CD4-positive, alpha-beta T cell (primary cell): ENCODE data around the gene BPGM. TPM values are rescaled to one million over a fixed set of nuclear protein-coding genes. Genes with fewer than 3 reads are reported as not detected.

Experiments used
- ATAC-seq: fragments of 200-7000 bp; cut with Tn5 transposase; one replicate; pipeline ENCODE4 v1.10.0; 2022; ENCODE audit warnings: mild to moderate bottlenecking; ENCODE audit not compliant: poor library complexity
- CTCF ChIA-PET: fragments of 350-600 bp; sonication (Branson Sonifier 250); formaldehyde crosslinking; loops from one replicate; lab custom pipeline; 2021; ENCODE audit warnings: antibody characterized with exemption, inconsistent platforms; lab: Charles Lee
- POLR2A ChIA-PET: fragments of 350-600 bp; sonication (Branson Sonifier 250); formaldehyde crosslinking; loops from one replicate; lab custom pipeline; 2021; ENCODE audit warnings: antibody characterized with exemption, inconsistent platforms; lab: Charles Lee
- DNase-seq, 14 experiments: peaks; one replicate each; pipeline ENCODE4 v3.0.0-alpha.2; 2013 to 2020; ENCODE audit warnings: mixed read lengths in 2 of 14
- H3K27ac ChIP-seq, 2 donors: one replicate each; pipeline versions ENCODE4 v1.5.1 to v1.7.0; 2013; ENCODE audit warnings: low read length in 2 of 2, low read depth in 1 of 2, mild to moderate bottlenecking in 1 of 2
- H3K27me3 ChIP-seq, 2 experiments: 1 replicate in 1 of 2; 2 replicates in 1 of 2; pipeline versions ENCODE4 v1.6.1 to v1.7.0; 2013; ENCODE audit warnings: low read length in 2 of 2, control low read depth in 1 of 2, mild to moderate bottlenecking in 1 of 2, moderate library complexity in 1 of 2; ENCODE audit not compliant: insufficient read depth in 2 of 2, control insufficient read depth in 1 of 2
- H3K36me3 ChIP-seq: one replicate; pipeline ENCODE4 v1.6.1; 2013; ENCODE audit warnings: low read length, control low read depth; ENCODE audit not compliant: insufficient read depth
- H3K4me1 ChIP-seq: one replicate; pipeline ENCODE4 v1.6.1; 2013; ENCODE audit warnings: low read length, control low read depth; ENCODE audit not compliant: insufficient read depth
- H3K4me3 ChIP-seq: one replicate; pipeline ENCODE4 v1.5.1; 2013; ENCODE audit warnings: mild to moderate bottlenecking, low read length, moderate library complexity
- H3K9me3 ChIP-seq, 2 experiments: 1 replicate in 1 of 2; 2 replicates in 1 of 2; pipeline versions ENCODE4 v1.6.1 to v1.7.0; 2013; ENCODE audit warnings: low read length in 2 of 2, mild to moderate bottlenecking in 2 of 2, control low read depth in 1 of 2, moderate library complexity in 1 of 2; ENCODE audit not compliant: control insufficient read depth in 1 of 2, insufficient read depth in 1 of 2
- H3K27ac Mint-ChIP-seq: one replicate; pipeline ENCODE4 v1.8.0; 2020; ENCODE audit warnings: mixed read lengths
- H3K27me3 Mint-ChIP-seq: one replicate; pipeline ENCODE4 v1.8.0; 2021; ENCODE audit warnings: mixed read lengths
- H3K36me3 Mint-ChIP-seq: one replicate; pipeline ENCODE4 v1.8.0; 2021; ENCODE audit warnings: low read depth, mixed read lengths
- H3K4me1 Mint-ChIP-seq: one replicate; pipeline ENCODE4 v1.8.0; 2021; ENCODE audit warnings: low read depth, mixed read lengths
- H3K4me3 Mint-ChIP-seq: one replicate; pipeline ENCODE4 v1.8.0; 2020; ENCODE audit warnings: mild to moderate bottlenecking, mixed read lengths
- H3K9me3 Mint-ChIP-seq: one replicate; pipeline ENCODE4 v1.8.0; 2020; ENCODE audit warnings: mixed read lengths
- intact Hi-C, 2 experiments: fragments of 100-400 bp; cut with DNase I in 1 of 2; cut with micrococcal nuclease in 1 of 2; formaldehyde crosslinking; loops; one replicate each; pipeline versions ENCODE4 v1.15.1 to v1.9.0; 2023 to 2025; cut with DNase I, micrococcal nuclease
- total RNA-seq, 174 experiments: library from RNA in 2 of 174; stranded (reverse) in 2 of 174; gene quantifications; one replicate each; pipeline ENCODE4 v1.2.3 and lab custom pipeline; 2021 to 2026
- TF ChIP-seq, protein P1 (sequence below): fragments of 200-600 bp; IDR thresholded peaks from one replicate; pipeline ENCODE4 v1.8.0; 2022; ENCODE audit warnings: antibody characterized with exemption, mild to moderate bottlenecking

BPGM gene
- total RNA-seq, 2 experiments from 2014 or later = 46.3 to 46.6 TPM

DNA sequence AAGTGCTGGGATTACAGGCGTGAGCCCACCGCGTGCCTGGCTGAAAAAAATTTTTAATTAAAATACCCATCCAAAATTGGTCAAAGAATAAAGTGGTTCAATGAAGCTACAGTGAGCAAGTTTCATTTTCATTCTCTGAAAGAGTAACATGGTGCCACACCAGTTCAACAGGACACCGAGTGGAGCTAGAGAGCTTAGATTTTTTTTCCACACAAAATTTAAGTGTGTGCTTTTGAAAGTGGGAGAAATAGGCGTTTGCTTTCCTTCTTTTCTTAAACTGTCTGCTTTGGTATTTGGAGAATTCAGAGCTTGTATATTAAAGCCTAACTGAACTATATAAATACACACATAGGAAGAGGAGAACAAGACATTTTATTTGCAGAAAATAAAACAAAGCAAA, 43.4 kb downstream of the BPGM start:
- Mint-ChIP-seq H3K9me3 (no peaks in the 10 kb centered on the region), H3K27me3 (no peaks in the 10 kb centered on the region), H3K36me3 (no peaks in the 10 kb centered on the region), H3K4me3 (no peak overlapping the region), H3K27ac (no peak overlapping the region), H3K4me1 (peaks cover 4% of the 10 kb centered on the region)
- Histone ChIP-seq H3K36me3 (no peaks in the 10 kb centered on the region), H3K9me3 (no peaks in the 10 kb centered on the region), H3K27ac (no peak overlapping the region), H3K27me3 (no peaks in the 10 kb centered on the region), H3K4me1 (peaks cover 3% of the 10 kb centered on the region), H3K4me3 (no peak overlapping the region)
- POLR2A ChIA-PET = interaction anchor here (1.0 to 1.3 kb wide), 2 partner anchors 20 to 44 kb away, joined by 3 to 7 read pairs; partner anchors contain the start of gene BPGM
- ATAC-seq (no peak), DNase-seq (no peak)
- TF ChIP-seq, protein P1, sequence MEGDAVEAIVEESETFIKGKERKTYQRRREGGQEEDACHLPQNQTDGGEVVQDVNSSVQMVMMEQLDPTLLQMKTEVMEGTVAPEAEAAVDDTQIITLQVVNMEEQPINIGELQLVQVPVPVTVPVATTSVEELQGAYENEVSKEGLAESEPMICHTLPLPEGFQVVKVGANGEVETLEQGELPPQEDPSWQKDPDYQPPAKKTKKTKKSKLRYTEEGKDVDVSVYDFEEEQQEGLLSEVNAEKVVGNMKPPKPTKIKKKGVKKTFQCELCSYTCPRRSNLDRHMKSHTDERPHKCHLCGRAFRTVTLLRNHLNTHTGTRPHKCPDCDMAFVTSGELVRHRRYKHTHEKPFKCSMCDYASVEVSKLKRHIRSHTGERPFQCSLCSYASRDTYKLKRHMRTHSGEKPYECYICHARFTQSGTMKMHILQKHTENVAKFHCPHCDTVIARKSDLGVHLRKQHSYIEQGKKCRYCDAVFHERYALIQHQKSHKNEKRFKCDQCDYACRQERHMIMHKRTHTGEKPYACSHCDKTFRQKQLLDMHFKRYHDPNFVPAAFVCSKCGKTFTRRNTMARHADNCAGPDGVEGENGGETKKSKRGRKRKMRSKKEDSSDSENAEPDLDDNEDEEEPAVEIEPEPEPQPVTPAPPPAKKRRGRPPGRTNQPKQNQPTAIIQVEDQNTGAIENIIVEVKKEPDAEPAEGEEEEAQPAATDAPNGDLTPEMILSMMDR = no peak
- intact Hi-C loops = loop anchor here in 1 of 2 experiments (5.0 kb wide), 1 partner anchor 62 kb away; no protein-coding TSS in a partner anchor
- CTCF ChIA-PET = interaction anchor here (0.8 to 2.1 kb wide), 11 partner anchors 14 to 481 kb away, joined by 3 to 11 read pairs (median 4); partner anchors contain the start of genes AGBL3 and BPGM

DNA sequence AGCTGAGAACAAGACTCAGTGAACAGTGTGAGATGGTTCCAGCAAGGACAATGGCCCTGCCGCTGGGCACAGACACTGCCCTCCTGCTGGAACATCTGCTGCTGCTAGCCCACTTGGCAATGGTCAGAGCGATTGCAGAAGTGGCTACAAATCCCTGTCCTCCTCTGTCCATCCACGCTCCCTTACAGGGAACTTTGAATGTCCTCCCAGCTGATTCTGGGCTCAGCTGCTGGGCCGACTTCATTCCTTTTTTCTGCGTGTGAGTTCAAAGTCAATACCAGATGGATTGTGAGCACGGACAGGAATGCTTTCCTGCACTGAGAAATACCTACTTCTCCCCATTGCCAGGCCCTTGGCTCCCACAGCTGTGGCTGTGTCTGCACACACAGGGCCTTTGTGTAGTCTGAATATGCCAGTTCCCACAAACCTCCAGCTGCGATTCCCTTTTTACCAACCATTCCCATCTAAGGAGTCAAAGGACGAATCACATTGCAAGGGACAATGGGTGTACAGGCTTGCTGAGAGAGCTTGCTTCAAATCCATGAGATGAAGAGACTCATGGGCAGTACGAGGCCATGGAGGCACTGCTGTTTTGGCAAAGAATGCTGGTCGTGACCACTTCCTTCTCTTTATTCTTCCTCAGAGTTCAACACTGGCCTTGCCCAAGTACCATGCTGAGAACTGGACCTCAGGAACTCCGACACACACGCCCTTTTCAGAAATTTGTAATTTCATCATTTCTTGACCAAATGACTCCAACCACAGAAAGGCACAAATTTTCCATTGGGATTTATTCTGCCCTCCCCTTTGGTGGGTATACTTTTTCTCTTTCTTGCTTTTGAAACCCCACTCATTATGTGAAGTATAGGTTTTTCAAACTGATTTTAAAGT, 44.2 kb downstream of the BPGM start:
- ChIA-PET POLR2A (interaction anchor here (1.0 to 1.3 kb wide), 2 partner anchors 21 to 45 kb away, joined by 3 to 7 read pairs; partner anchors contain the start of gene BPGM), CTCF (interaction anchor here (0.7 to 2.1 kb wide), 9 partner anchors 12 to 295 kb away, joined by 3 to 11 read pairs (median 4); partner anchors contain the start of genes AGBL3 and BPGM)
- Histone ChIP-seq H3K27ac (no peak overlapping the region), H3K36me3 (no peaks in the 10 kb centered on the region), H3K9me3 (no peaks in the 10 kb centered on the region), H3K27me3 (no peaks in the 10 kb centered on the region), H3K4me3 (no peak overlapping the region), H3K4me1 (peaks cover 3% of the 10 kb centered on the region)
- H3K4me3 Mint-ChIP-seq = no peak overlapping the region
- H3K36me3 Mint-ChIP-seq = no peaks in the 10 kb centered on the region
- H3K27me3 Mint-ChIP-seq = no peaks in the 10 kb centered on the region
- TF ChIP-seq, protein P1 = no peak
- H3K9me3 Mint-ChIP-seq = no peaks in the 10 kb centered on the region
- no peak for ATAC-seq
- H3K27ac Mint-ChIP-seq = no peak overlapping the region
- no peak for DNase-seq
- H3K4me1 Mint-ChIP-seq = peaks cover 4% of the 10 kb centered on the region
- intact Hi-C loops = loop anchor here in 1 of 2 experiments (5.0 kb wide), 1 partner anchor 61 kb away; no protein-coding TSS in a partner anchor

DNA sequence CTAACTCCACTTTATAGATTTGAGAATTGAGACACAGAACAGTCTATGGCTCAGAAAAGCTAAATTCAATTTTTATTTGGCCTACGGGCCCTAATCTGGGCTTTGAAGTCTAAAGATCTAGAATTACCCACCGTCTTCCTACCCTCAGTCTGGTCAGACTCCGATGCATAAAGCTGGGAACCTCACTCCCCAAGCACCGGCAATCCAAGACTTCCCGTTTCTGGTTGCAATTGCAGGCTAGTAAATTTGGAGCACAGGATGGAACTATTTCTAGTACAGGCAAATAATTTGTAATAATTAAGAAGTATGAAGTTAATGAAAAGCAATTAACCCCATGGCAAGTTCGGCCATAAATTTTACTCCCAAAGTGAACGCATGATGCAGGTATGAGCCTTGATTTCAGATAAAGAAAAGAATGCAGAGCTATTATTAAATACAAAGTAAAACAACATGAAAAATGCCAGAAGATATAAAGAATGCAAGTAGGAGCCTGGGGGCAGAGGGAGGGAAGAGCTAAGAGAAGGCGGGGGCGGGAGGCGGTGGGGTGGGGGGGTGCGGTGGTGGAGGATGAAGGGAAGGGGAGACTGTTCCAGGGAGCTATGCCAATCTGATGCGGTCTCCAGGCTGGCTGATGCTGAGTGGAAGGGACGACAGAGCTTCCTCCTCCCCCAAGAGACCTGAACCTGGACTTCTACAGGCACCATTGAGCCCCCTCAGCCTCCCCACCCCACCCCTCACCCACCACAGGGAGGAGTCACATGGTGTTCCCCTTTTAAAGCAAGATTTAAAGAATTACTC, 45.1 kb downstream of the BPGM start:
- H3K4me1 ChIP-seq = peaks cover 3% of the 10 kb centered on the region
- ChIA-PET CTCF (no interaction called here), POLR2A (no interaction called here)
- no peaks in the 10 kb centered on the region for H3K36me3 ChIP-seq
- Mint-ChIP-seq H3K27me3 (no peaks in the 10 kb centered on the region), H3K4me1 (peaks cover 4% of the 10 kb centered on the region), H3K27ac (no peak overlapping the region), H3K36me3 (no peaks in the 10 kb centered on the region), H3K9me3 (no peaks in the 10 kb centered on the region), H3K4me3 (no peak overlapping the region)
- TF ChIP-seq, protein P1 = no peak
- no peak overlapping the region for H3K4me3 ChIP-seq
- H3K27me3 ChIP-seq = no peaks in the 10 kb centered on the region
- H3K27ac ChIP-seq = no peak overlapping the region
- intact Hi-C loops = loop anchor here in 1 of 2 experiments (5.0 kb wide), 1 partner anchor 61 kb away; no protein-coding TSS in a partner anchor
- ATAC-seq (no peak), DNase-seq (no peak)
- H3K9me3 ChIP-seq = no peaks in the 10 kb centered on the region
